Measurements from ENCODE around the gene IQCH.

- TF ChIP-seq, protein P1, sequence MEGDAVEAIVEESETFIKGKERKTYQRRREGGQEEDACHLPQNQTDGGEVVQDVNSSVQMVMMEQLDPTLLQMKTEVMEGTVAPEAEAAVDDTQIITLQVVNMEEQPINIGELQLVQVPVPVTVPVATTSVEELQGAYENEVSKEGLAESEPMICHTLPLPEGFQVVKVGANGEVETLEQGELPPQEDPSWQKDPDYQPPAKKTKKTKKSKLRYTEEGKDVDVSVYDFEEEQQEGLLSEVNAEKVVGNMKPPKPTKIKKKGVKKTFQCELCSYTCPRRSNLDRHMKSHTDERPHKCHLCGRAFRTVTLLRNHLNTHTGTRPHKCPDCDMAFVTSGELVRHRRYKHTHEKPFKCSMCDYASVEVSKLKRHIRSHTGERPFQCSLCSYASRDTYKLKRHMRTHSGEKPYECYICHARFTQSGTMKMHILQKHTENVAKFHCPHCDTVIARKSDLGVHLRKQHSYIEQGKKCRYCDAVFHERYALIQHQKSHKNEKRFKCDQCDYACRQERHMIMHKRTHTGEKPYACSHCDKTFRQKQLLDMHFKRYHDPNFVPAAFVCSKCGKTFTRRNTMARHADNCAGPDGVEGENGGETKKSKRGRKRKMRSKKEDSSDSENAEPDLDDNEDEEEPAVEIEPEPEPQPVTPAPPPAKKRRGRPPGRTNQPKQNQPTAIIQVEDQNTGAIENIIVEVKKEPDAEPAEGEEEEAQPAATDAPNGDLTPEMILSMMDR (IDR thresholded peaks at IDR 0.05): no peak
- no peak for TF ChIP-seq POLR2A (IDR thresholded peaks at IDR 0.05)
Measured at GRCh38 chr15:67396114-67396513, 141.5 kb downstream of the IQCH start.

Data from body of pancreas (tissue), 4 donors.